ENCODE measurements around the gene CADM4. TPM values are rescaled to one million over a fixed set of nuclear protein-coding genes. Genes with fewer than 3 reads are reported as not detected.

CADM4 gene
- polyA plus RNA-seq, 1 donor (not counting 4 experiments of a cell fraction or from before 2014, with no cell fraction given), result 4.3 TPM

GRCh38 chr19:43634872-43635560 is 4.6 kb downstream of the CADM4 start:
- no peaks in the 10 kb centered on the region for H3K9me1 ChIP-seq (ENCODE audit: control insufficient read depth, extremely low read depth, insufficient read depth, low read length)
- no peak overlapping the region for H2AFZ ChIP-seq (ENCODE audit: control insufficient read depth, low read length)
- H3K4me2 ChIP-seq (ENCODE audit: control insufficient read depth, extremely low read depth, insufficient read depth, low read depth, low read length), result no peak overlapping the region
- H3K27ac ChIP-seq (ENCODE audit: control insufficient read depth, insufficient read depth, low read length), result no peak overlapping the region
- H3K9me3 ChIP-seq (ENCODE audit: control insufficient read depth, low read depth, low read length), result no peaks in the 10 kb centered on the region
- no peaks in the 10 kb centered on the region for H3K36me3 ChIP-seq (ENCODE audit: control insufficient read depth in 2 of 2, extremely low read depth in 1 of 2, insufficient read depth in 2 of 2, low read length in 2 of 2)
- peaks cover 15% of the 10 kb centered on the region for H3K4me1 ChIP-seq (ENCODE audit: control insufficient read depth, extremely low read depth, insufficient read depth, low read length)
- H3K79me2 ChIP-seq (ENCODE audit: control insufficient read depth, insufficient read depth, low read length), result no peaks in the 10 kb centered on the region
- no peak overlapping the region for H3K4me3 ChIP-seq (ENCODE audit: control insufficient read depth in 2 of 3, extremely low read depth in 1 of 3, insufficient read depth in 2 of 3, low read depth in 1 of 3, low read length in 3 of 3)
- H3K27me3 ChIP-seq (ENCODE audit: control insufficient read depth, extremely low read depth, insufficient read depth, low read length), result peaks cover 15% of the 10 kb centered on the region
- DNase-seq (ENCODE audit: low read depth, low spot score) (no peak), FAIRE-seq (no peak)
- TF ChIP-seq CTCF (optimal IDR thresholded peaks at IDR 0.05 in 1 of 3, IDR thresholded peaks at IDR 0.05 in 1 of 3, conservative IDR thresholded peaks at IDR 0.05 in 1 of 3; ENCODE audit: extremely low read depth in 1 of 3, insufficient read depth in 2 of 3, low read length in 3 of 3), result no peak
- TF ChIP-seq EZH2 (IDR thresholded peaks at IDR 0.05; ENCODE audit: low read length), result no peak
- dilution Hi-C loops (cut with MboI; ENCODE audit: extremely low pct_ligation_motif_present, low sequenced_read_pairs), result no loop called here
- H3K9ac ChIP-seq (ENCODE audit: control insufficient read depth, extremely low read depth, insufficient read depth, low read length), result no peak overlapping the region
- H4K20me1 ChIP-seq (ENCODE audit: control insufficient read depth, extremely low read depth, insufficient read depth, low read length), result no peaks in the 10 kb centered on the region

GRCh38 chr19:43634506-43634871 is 5.2 kb downstream of the CADM4 start:
- no peak overlapping the region for H3K27ac ChIP-seq (ENCODE audit: control insufficient read depth, insufficient read depth, low read length)
- H3K9ac ChIP-seq (ENCODE audit: control insufficient read depth, extremely low read depth, insufficient read depth, low read length), result no peak overlapping the region
- H3K4me3 ChIP-seq (ENCODE audit: control insufficient read depth in 2 of 3, extremely low read depth in 1 of 3, insufficient read depth in 2 of 3, low read depth in 1 of 3, low read length in 3 of 3), result peak overlapping the region in 1 of 3 experiments; percentile 44

More at GRCh38 chr19:43634506-43634871, 5.2 kb downstream of the CADM4 start:
- Histone ChIP-seq H3K36me3 (ENCODE audit: control insufficient read depth in 2 of 2, extremely low read depth in 1 of 2, insufficient read depth in 2 of 2, low read length in 2 of 2) (no peaks in the 10 kb centered on the region), H3K4me2 (ENCODE audit: control insufficient read depth, extremely low read depth, insufficient read depth, low read depth, low read length) (peak overlapping the region; percentile 77), H4K20me1 (ENCODE audit: control insufficient read depth, extremely low read depth, insufficient read depth, low read length) (no peaks in the 10 kb centered on the region), H3K4me1 (ENCODE audit: control insufficient read depth, extremely low read depth, insufficient read depth, low read length) (peaks cover 13% of the 10 kb centered on the region), H3K9me3 (ENCODE audit: control insufficient read depth, low read depth, low read length) (no peaks in the 10 kb centered on the region), H3K79me2 (ENCODE audit: control insufficient read depth, insufficient read depth, low read length) (no peaks in the 10 kb centered on the region), H3K27me3 (ENCODE audit: control insufficient read depth, extremely low read depth, insufficient read depth, low read length) (peaks cover 15% of the 10 kb centered on the region), H2AFZ (ENCODE audit: control insufficient read depth, low read length) (no peak overlapping the region), H3K9me1 (ENCODE audit: control insufficient read depth, extremely low read depth, insufficient read depth, low read length) (no peaks in the 10 kb centered on the region)
- FAIRE-seq (no peak), DNase-seq (ENCODE audit: low read depth, low spot score) (no peak)
- TF ChIP-seq CTCF (optimal IDR thresholded peaks at IDR 0.05 in 1 of 3, IDR thresholded peaks at IDR 0.05 in 1 of 3, conservative IDR thresholded peaks at IDR 0.05 in 1 of 3; ENCODE audit: extremely low read depth in 1 of 3, insufficient read depth in 2 of 3, low read length in 3 of 3), result no peak
- no peak for TF ChIP-seq EZH2 (IDR thresholded peaks at IDR 0.05; ENCODE audit: low read length)
- dilution Hi-C loops (cut with MboI; ENCODE audit: extremely low pct_ligation_motif_present, low sequenced_read_pairs), result no loop called here

All from keratinocyte (primary cell).